Mammary epithelial cell (primary cell): ENCODE measurements around the gene ATP12A.

ENCODE experiments used
- CTCF ChIP-seq, 2 donors: IDR thresholded peaks in 1 of 2; conservative IDR thresholded peaks in 1 of 2; 2 replicates each; pipeline ENCODE4 v1.5.1; 2011 to 2012; ENCODE audit warnings: inconsistent platforms in 2 of 2, low read length in 2 of 2, mild to moderate bottlenecking in 2 of 2, control low read depth in 1 of 2, low read depth in 1 of 2; ENCODE audit not compliant: insufficient read depth in 1 of 2; ENCODE audit errors: extremely low read depth in 1 of 2
- EZH2 ChIP-seq: IDR thresholded peaks from 2 replicates; pipeline ENCODE4 v1.6.1; 2012; ENCODE audit warnings: low read length, inconsistent platforms, borderline replicate concordance

DNA sequence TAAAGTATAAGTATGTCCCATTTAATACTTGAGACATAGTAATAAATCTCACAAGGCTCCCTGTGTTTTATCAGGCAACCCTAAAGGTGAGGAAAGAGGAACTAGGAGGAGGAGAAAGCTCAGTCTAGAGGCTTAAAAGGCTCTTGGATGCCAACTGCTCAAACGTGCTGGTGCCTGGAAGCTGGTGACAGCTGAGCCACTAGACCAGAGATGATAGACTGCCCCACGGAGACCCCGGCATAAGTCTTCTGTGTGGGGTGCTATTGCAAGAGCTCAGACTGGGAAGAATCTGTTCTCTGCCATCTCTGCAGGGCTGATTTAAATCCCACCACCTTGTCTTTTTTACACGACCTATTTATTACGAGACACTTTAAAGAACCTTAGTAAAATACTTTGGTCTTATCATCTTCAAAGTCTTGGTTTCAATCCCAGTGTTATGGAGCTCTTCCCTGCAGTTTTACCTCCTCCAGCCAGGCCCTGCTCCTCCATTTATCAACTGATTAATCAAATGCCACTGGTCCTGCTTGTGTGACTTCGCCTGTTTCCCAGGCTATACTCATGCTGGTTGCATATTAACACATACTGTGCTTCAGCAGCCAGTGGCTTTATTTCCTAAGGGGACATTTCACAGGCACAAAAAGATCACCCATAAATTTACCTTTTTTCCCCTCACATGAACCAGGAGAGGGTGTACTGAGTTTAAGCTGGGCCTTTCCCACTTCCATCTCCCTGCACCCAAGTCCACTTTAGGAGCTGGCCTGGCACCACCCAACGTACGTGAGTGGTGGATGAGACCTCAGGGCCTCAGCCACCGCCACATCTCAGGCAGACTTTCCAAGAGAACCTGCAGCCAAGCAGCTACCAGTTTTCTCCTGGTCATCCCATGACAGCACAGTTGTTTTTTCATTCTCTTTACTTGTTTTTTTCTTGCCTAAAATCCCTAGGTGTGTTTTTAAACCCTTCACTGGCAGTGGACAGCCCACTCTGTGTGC, 7.8 kb upstream of the ATP12A start:
- TF ChIP-seq CTCF (conservative IDR thresholded peaks at IDR 0.05 in 1 of 2, IDR thresholded peaks at IDR 0.05 in 1 of 2; ENCODE audit: extremely low read depth in 1 of 2, insufficient read depth in 1 of 2, low read depth in 1 of 2, low read length in 2 of 2) (no peak), EZH2 (no peak)
